Esophagus squamous epithelium (tissue), 4 donors: ENCODE data around the gene SUPT6H.

Experiments
- POLR2A ChIP-seq, 4 donors: fragments of 450-650 bp; IDR thresholded peaks; one replicate each; pipeline ENCODE4 v1.6.1; 2017; ENCODE audit warnings: antibody characterized with exemption in 4 of 4, mild to moderate bottlenecking in 4 of 4, moderate library complexity in 3 of 4
- TF ChIP-seq, protein P1 (sequence below), 6 experiments: fragments of 450-650 bp in 4 of 6; fragments of 200-600 bp in 2 of 6; sonication (generic) in 2 of 6; IDR thresholded peaks; one replicate each; pipeline ENCODE4 v1.5.1; 2016 to 2019; ENCODE audit warnings: antibody characterized with exemption in 6 of 6, mild to moderate bottlenecking in 4 of 6, moderate library complexity in 4 of 6

DNA sequence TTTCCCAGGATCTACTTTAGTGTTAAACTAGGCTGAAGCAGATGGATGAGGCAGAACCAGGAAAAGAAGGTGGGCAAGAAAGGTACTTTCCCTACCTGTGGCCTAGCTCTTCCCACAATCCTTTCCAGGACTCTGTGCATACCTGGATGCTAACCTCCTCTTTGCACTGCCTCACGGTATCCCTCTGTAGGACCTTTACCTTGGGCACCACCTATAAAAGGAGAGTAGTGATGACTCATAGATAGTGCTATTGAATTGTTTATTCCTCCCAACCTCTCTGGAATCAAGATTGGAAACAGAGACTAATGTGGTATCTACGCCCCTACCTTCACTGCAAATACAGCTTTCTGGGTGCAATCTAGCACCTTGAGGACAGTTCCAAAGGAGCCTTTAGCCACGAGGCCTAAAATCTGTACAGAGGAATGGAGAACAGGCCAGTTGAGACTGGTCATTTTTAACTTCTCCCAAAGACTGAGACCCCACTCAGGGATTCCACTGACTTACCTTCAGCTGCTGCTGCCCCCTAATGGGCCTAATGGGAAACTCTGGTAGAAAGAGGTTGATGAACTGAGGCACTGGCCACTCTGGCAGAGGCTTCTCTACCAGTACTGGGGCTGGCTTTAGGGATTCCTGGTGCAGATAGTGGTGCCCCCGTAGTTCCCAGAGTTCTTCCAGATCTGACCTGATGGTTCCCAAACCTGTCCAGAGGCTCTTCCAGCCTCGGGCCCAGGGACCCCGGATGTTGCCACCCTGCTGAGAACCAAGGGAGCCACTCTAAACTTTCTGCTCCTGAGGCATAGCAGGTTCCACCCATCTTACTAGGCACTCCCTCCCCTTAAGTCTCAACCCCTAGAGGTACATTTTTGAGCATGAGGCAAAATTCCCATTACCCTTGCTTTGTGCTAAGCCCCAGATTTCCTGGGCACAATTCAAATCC, 48.8 kb upstream of the SUPT6H start:
- TF ChIP-seq, protein P1, sequence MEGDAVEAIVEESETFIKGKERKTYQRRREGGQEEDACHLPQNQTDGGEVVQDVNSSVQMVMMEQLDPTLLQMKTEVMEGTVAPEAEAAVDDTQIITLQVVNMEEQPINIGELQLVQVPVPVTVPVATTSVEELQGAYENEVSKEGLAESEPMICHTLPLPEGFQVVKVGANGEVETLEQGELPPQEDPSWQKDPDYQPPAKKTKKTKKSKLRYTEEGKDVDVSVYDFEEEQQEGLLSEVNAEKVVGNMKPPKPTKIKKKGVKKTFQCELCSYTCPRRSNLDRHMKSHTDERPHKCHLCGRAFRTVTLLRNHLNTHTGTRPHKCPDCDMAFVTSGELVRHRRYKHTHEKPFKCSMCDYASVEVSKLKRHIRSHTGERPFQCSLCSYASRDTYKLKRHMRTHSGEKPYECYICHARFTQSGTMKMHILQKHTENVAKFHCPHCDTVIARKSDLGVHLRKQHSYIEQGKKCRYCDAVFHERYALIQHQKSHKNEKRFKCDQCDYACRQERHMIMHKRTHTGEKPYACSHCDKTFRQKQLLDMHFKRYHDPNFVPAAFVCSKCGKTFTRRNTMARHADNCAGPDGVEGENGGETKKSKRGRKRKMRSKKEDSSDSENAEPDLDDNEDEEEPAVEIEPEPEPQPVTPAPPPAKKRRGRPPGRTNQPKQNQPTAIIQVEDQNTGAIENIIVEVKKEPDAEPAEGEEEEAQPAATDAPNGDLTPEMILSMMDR (IDR thresholded peaks at IDR 0.05), result peak in 4 of 6 experiments; percentile 20 to 50 (median 46)
- TF ChIP-seq POLR2A (IDR thresholded peaks at IDR 0.05), result no peak
